HPDE6-E6E7 (cell line): ENCODE data around the gene STPG1.
A peak's percentile ranks its signal among the peaks of the same experiment; 100 is the strongest.

Source experiments
- DNase-seq: peaks from one replicate; pipeline ENCODE4 v3.0.0; 2011; ENCODE audit warnings: missing footprints; ENCODE audit errors: extremely low spot score

STPG1 gene

GRCh38 chr1:24392982-24393650 lies 20.5 kb downstream of the STPG1 start:
- DNase-seq = no peak

GRCh38 chr1:24392604-24392946 lies 21.0 kb downstream of the STPG1 start:
- no peak for DNase-seq

- DNase-seq = no peak
These were observed 21.5 kb downstream of the STPG1 start for GRCh38 chr1:24391882-24392603.

- DNase-seq = no peak
These were observed 22.4 kb downstream of the STPG1 start for GRCh38 chr1:24390924-24391782.

GRCh38 chr1:24389231-24389678 lies 24.3 kb downstream of the STPG1 start:
- DNase-seq = no peak

- DNase-seq = no peak
These were observed 25.2 kb downstream of the STPG1 start for GRCh38 chr1:24388331-24388885.

GRCh38 chr1:24387636-24388175 lies 25.9 kb downstream of the STPG1 start:
- no peak for DNase-seq

GRCh38 chr1:24386931-24387330 lies 26.7 kb downstream of the STPG1 start:
- no peak for DNase-seq

GRCh38 chr1:24386241-24386640 lies 27.3 kb downstream of the STPG1 start:
- DNase-seq = no peak

GRCh38 chr1:24385160-24385940 lies 28.2 kb downstream of the STPG1 start:
- DNase-seq = no peak

GRCh38 chr1:24384251-24385090 lies 29.1 kb downstream of the STPG1 start:
- DNase-seq = peak; percentile 85

- DNase-seq = no peak
These were observed 30.1 kb downstream of the STPG1 start for GRCh38 chr1:24383381-24383940.

- DNase-seq = peak; percentile 56
These were observed 31.4 kb downstream of the STPG1 start for GRCh38 chr1:24382165-24382577.

- DNase-seq = no peak
These were observed 32.3 kb downstream of the STPG1 start for GRCh38 chr1:24381256-24381655.

- DNase-seq = no peak
These were observed 33.1 kb downstream of the STPG1 start for GRCh38 chr1:24380508-24380907.

- peak; percentile 76 for DNase-seq
These were observed 33.8 kb downstream of the STPG1 start for GRCh38 chr1:24379733-24380315.

- peak; percentile 65 for DNase-seq
These were observed 38.4 kb downstream of the STPG1 start for GRCh38 chr1:24374891-24375786.

GRCh38 chr1:24373710-24374109 lies 39.9 kb downstream of the STPG1 start:
- no peak for DNase-seq
